GM12878 (cell line): ENCODE measurements around the gene PPP1R9B.

Source experiments
- BHLHE40 ChIP-seq, 2 experiments: fragments of 450-650 bp in 1 of 2; IDR thresholded peaks; 2 replicates each; pipeline ENCODE4 v1.6.1; 2011 to 2017; ENCODE audit warnings: low read depth in 2 of 2, borderline replicate concordance in 1 of 2, improper control_type of control experiment in 1 of 2, low read length in 1 of 2, mild to moderate bottlenecking in 1 of 2
- CEBPZ ChIP-seq: fragments of 150-350 bp; IDR thresholded peaks from 2 replicates; pipeline ENCODE4 v1.6.1; 2016; ENCODE audit warnings: low read depth, low read length
- EP300 ChIP-seq, 2 experiments: fragments of 150-350 bp in 1 of 2; IDR thresholded peaks; 2 replicates each; pipeline ENCODE4 v1.6.1; 2011 to 2012; ENCODE audit warnings: low read depth in 2 of 2, low read length in 2 of 2, borderline replicate concordance in 1 of 2, improper control_type of control experiment in 1 of 2, inconsistent platforms in 1 of 2; ENCODE audit not compliant: control insufficient read depth in 1 of 2
- KAT2A ChIP-seq: conservative IDR thresholded peaks from 2 replicates; pipeline ENCODE4 v1.6.1; 2011; ENCODE audit warnings: low read depth, low read length; ENCODE audit not compliant: control insufficient read depth
- POLR2AphosphoS5 ChIP-seq: IDR thresholded peaks from 2 replicates; pipeline ENCODE4 v1.6.1; 2011; ENCODE audit warnings: mild to moderate bottlenecking, low read length, inconsistent platforms
- SP1 ChIP-seq: IDR thresholded peaks from one replicate; pipeline ENCODE4 v1.6.1; 2011; ENCODE audit warnings: low read depth, low read length
- SUPT20H ChIP-seq: IDR thresholded peaks from 2 replicates; pipeline ENCODE4 v1.6.1; 2011; ENCODE audit warnings: low read depth, mild to moderate bottlenecking, low read length, moderate library complexity, borderline replicate concordance; ENCODE audit not compliant: control insufficient read depth
- TARDBP ChIP-seq: IDR thresholded peaks from 2 replicates; pipeline ENCODE4 v1.6.1; 2016; ENCODE audit warnings: borderline replicate concordance
- ZNF384 ChIP-seq: IDR thresholded peaks from 2 replicates; pipeline ENCODE4 v1.6.1; 2012; ENCODE audit warnings: low read depth, mild to moderate bottlenecking, low read length, improper control_type of control experiment, borderline replicate concordance
- TF ChIP-seq, protein P1 (sequence below), 3 experiments: IDR thresholded peaks in 2 of 3; conservative IDR thresholded peaks in 1 of 3; 2 replicates each; pipeline ENCODE4 v1.5.1; 2011; ENCODE audit warnings: low read depth in 3 of 3, low read length in 3 of 3, mild to moderate bottlenecking in 3 of 3, control low read depth in 2 of 3, moderate library complexity in 2 of 3, inconsistent platforms in 1 of 3, mixed read lengths in 1 of 3; ENCODE audit not compliant: control insufficient read depth in 2 of 3, insufficient read depth in 1 of 3; ENCODE audit errors: extremely low read depth in 1 of 3
- TF ChIP-seq, protein P2 (sequence below): fragments of 450-650 bp; IDR thresholded peaks from 2 replicates; pipeline ENCODE4 v1.6.1; 2017; ENCODE audit warnings: mild to moderate bottlenecking, low read depth, inconsistent platforms; ENCODE audit not compliant: poor library complexity, severe bottlenecking

GRCh38 chr17:50141745-50142110 lies 8.7 kb downstream of the PPP1R9B start:
- TF ChIP-seq POLR2AphosphoS5 (no peak), CEBPZ (no peak), KAT2A (no peak), BHLHE40 (IDR thresholded peaks at IDR 0.05; ENCODE audit: borderline replicate concordance in 1 of 2, low read depth in 2 of 2, low read length in 1 of 2) (no peak), SP1 (no peak), TARDBP (no peak), EP300 (IDR thresholded peaks at IDR 0.05; ENCODE audit: borderline replicate concordance in 1 of 2, control insufficient read depth in 1 of 2, low read depth in 2 of 2, low read length in 2 of 2) (no peak), SUPT20H (no peak), ZNF384 (no peak)
- TF ChIP-seq, protein P1, sequence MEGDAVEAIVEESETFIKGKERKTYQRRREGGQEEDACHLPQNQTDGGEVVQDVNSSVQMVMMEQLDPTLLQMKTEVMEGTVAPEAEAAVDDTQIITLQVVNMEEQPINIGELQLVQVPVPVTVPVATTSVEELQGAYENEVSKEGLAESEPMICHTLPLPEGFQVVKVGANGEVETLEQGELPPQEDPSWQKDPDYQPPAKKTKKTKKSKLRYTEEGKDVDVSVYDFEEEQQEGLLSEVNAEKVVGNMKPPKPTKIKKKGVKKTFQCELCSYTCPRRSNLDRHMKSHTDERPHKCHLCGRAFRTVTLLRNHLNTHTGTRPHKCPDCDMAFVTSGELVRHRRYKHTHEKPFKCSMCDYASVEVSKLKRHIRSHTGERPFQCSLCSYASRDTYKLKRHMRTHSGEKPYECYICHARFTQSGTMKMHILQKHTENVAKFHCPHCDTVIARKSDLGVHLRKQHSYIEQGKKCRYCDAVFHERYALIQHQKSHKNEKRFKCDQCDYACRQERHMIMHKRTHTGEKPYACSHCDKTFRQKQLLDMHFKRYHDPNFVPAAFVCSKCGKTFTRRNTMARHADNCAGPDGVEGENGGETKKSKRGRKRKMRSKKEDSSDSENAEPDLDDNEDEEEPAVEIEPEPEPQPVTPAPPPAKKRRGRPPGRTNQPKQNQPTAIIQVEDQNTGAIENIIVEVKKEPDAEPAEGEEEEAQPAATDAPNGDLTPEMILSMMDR (IDR thresholded peaks at IDR 0.05 in 2 of 3, conservative IDR thresholded peaks at IDR 0.05 in 1 of 3; ENCODE audit: control insufficient read depth in 2 of 3, extremely low read depth in 1 of 3, insufficient read depth in 1 of 3, low read depth in 3 of 3, low read length in 3 of 3), result no peak
- TF ChIP-seq, protein P2, sequence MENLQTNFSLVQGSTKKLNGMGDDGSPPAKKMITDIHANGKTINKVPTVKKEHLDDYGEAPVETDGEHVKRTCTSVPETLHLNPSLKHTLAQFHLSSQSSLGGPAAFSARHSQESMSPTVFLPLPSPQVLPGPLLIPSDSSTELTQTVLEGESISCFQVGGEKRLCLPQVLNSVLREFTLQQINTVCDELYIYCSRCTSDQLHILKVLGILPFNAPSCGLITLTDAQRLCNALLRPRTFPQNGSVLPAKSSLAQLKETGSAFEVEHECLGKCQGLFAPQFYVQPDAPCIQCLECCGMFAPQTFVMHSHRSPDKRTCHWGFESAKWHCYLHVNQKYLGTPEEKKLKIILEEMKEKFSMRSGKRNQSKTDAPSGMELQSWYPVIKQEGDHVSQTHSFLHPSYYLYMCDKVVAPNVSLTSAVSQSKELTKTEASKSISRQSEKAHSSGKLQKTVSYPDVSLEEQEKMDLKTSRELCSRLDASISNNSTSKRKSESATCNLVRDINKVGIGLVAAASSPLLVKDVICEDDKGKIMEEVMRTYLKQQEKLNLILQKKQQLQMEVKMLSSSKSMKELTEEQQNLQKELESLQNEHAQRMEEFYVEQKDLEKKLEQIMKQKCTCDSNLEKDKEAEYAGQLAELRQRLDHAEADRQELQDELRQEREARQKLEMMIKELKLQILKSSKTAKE, result no peak
